Cardiac muscle cell (in vitro differentiated cells and primary cell): ENCODE data around the gene PPM1H. TPM values are rescaled to one million over a fixed set of nuclear protein-coding genes. Genes with fewer than 3 reads are reported as not detected.
A peak's percentile ranks its signal among the peaks of the same experiment; 100 is the strongest.

Experiments used
- DNase-seq, 2 donors: peaks; one replicate each; pipeline versions ENCODE4 v3.0.0 to v3.0.0-alpha.2; 2010 to 2017; ENCODE audit warnings: low read depth in 1 of 2, low spot score in 1 of 2
- H3K27ac ChIP-seq: fragments of 200-600 bp; sonication (generic); 2 replicates; pipeline ENCODE4 v1.5.1; 2016
- H3K27me3 ChIP-seq: fragments of 200-600 bp; sonication (generic); 2 replicates; pipeline ENCODE4 v1.6.0; 2016; ENCODE audit warnings: control low read depth
- H3K36me3 ChIP-seq: fragments of 200-600 bp; sonication (generic); 2 replicates; pipeline ENCODE4 v1.5.1; 2016; ENCODE audit warnings: control low read depth
- H3K4me1 ChIP-seq: fragments of 200-600 bp; sonication (generic); 2 replicates; pipeline ENCODE4 v1.8.1; 2017; ENCODE audit warnings: low read depth, mild to moderate bottlenecking, mixed run types
- H3K4me3 ChIP-seq: fragments of 200-600 bp; sonication (generic); 2 replicates; pipeline ENCODE4 v1.5.1; 2016; ENCODE audit warnings: mild to moderate bottlenecking
- H3K9me3 ChIP-seq: fragments of 200-600 bp; sonication (generic); 2 replicates; pipeline ENCODE4 v1.5.1; 2017; ENCODE audit warnings: low read depth, mild to moderate bottlenecking, control low read depth
- polyA plus RNA-seq: library from polyadenylated mRNA; unstranded; fragments of >200 nt; fragmentation: Nextera tagmentation; extraction: Ambion mirVana; gene quantifications from 2 replicates; pipeline ENCODE4 v1.2.1, GENCODE V29; 2016
- total RNA-seq: library from RNA; depleted of rRNA; stranded (reverse); fragments of >200 nt; gene quantifications from 2 replicates; pipeline ENCODE4 v1.2.3, GENCODE V29; 2016
- TF ChIP-seq, protein P1 (sequence below): IDR thresholded peaks from 2 replicates; pipeline ENCODE4 v1.5.1; 2012; ENCODE audit warnings: low read depth, mild to moderate bottlenecking, low read length

Gene PPM1H
- total and polyA plus RNA-seq, 2 experiments from 2014 or later, result 2.9 to 3.3 TPM

DNA sequence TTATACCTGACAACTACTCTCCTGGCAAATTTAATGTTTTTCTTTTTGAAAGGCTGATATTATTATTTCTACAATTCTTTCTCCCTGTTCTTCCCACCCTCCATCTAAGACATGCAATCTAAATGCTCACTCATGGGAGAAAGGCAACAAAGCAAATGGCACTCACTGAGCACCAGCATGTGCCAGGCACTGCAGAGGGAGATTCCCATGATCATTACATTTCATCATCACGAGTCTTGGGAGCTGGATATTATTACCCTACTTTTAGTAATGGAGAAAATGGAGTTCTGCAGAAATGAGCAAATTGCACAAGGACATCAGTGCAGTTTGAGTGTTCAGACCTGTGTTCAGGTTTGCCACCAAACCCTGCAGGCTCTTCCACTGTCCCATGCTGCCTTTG lies 27.9 kb downstream of the PPM1H start:
- peaks cover 11% of the 10 kb centered on the region for H3K4me1 ChIP-seq
- H3K4me3 ChIP-seq, result no peak overlapping the region
- TF ChIP-seq, protein P1, sequence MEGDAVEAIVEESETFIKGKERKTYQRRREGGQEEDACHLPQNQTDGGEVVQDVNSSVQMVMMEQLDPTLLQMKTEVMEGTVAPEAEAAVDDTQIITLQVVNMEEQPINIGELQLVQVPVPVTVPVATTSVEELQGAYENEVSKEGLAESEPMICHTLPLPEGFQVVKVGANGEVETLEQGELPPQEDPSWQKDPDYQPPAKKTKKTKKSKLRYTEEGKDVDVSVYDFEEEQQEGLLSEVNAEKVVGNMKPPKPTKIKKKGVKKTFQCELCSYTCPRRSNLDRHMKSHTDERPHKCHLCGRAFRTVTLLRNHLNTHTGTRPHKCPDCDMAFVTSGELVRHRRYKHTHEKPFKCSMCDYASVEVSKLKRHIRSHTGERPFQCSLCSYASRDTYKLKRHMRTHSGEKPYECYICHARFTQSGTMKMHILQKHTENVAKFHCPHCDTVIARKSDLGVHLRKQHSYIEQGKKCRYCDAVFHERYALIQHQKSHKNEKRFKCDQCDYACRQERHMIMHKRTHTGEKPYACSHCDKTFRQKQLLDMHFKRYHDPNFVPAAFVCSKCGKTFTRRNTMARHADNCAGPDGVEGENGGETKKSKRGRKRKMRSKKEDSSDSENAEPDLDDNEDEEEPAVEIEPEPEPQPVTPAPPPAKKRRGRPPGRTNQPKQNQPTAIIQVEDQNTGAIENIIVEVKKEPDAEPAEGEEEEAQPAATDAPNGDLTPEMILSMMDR, result no peak
- peaks cover 60% of the 10 kb centered on the region for H3K27me3 ChIP-seq
- no peak overlapping the region for H3K27ac ChIP-seq
- H3K9me3 ChIP-seq, result no peaks in the 10 kb centered on the region
- DNase-seq, result no peak
- H3K36me3 ChIP-seq, result no peaks in the 10 kb centered on the region

- Histone ChIP-seq H3K4me3 (no peak overlapping the region), H3K27me3 (peaks cover 33% of the 10 kb centered on the region), H3K27ac (no peak overlapping the region), H3K9me3 (no peaks in the 10 kb centered on the region), H3K4me1 (peaks cover 13% of the 10 kb centered on the region), H3K36me3 (no peaks in the 10 kb centered on the region)
- TF ChIP-seq, protein P1, result no peak
- no peak for DNase-seq
Measured at GRCh38 chr12:62903151-62903550, 31.8 kb downstream of the PPM1H start.

- Histone ChIP-seq H3K27me3 (peaks cover 11% of the 10 kb centered on the region), H3K36me3 (no peaks in the 10 kb centered on the region), H3K4me1 (peaks cover 13% of the 10 kb centered on the region), H3K4me3 (no peak overlapping the region), H3K27ac (no peak overlapping the region), H3K9me3 (no peaks in the 10 kb centered on the region)
- TF ChIP-seq, protein P1, result no peak
- peak in 1 of 2 donors; percentile 49 for DNase-seq
Measured at GRCh38 chr12:62900686-62901272, 34.2 kb downstream of the PPM1H start.

DNA sequence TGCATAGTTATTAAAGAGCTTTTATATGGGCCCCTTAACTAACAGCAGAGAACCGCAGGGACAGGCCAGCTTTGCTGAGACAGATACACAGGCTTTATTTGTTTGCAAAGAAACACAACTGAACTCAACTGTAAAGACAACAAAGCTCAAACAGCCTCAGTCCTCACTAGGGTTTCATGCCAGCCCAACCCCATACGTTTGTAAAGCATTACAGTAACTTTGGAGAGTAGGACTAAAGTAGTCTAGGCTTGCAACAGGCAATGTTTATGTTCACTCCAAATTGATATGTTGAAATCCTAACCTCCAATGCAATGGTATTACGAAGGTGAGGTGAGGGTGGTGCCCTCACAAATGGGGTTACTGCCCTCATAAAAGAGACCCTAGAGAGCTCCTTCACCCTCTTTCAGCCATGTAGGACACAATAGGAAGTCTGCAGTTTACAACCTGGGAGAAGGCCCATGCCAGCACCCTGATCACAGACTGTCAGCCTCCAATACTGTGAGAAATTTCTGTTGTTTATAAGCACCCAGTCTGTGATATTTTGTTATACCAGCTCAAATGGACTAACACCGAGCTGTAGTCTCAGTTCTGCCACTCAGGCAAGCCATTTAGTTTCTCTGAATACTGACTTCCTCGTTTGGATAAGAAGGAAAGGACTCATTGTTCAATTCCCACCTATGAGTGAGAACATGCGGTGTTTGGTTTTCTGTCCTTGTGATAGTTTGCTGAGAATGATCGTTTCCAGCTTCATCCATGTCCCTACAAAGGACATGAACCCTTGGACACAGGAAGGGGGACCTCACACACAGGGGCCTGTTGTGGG lies 35.2 kb downstream of the PPM1H start:
- no peaks in the 10 kb centered on the region for H3K36me3 ChIP-seq
- no peak overlapping the region for H3K4me3 ChIP-seq
- H3K27ac ChIP-seq, result no peak overlapping the region
- no peak for DNase-seq
- TF ChIP-seq, protein P1, result no peak
- no peaks in the 10 kb centered on the region for H3K9me3 ChIP-seq
- peaks cover 13% of the 10 kb centered on the region for H3K4me1 ChIP-seq
- H3K27me3 ChIP-seq, result peaks cover under 1% of the 10 kb centered on the region

DNA sequence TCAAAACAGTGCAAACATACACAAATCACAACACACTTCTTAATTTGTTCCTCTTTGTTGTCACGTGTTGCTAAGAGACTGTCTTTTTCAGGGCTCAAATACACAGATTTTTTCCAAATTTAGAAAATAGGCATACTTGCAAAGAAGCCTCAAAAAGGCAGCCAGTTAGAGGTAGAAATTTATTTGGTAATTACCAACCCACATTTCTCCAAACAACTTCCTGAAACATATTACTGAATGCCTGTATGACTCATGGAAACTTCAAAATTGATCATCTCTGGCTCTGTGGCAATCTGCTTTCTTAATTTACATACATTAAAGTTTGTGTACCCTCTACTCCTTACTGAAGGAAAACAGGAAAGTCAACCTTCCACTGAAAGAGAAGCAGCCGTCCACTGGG lies 36.4 kb downstream of the PPM1H start:
- no peaks in the 10 kb centered on the region for H3K27me3 ChIP-seq
- no peaks in the 10 kb centered on the region for H3K36me3 ChIP-seq
- H3K27ac ChIP-seq, result no peak overlapping the region
- H3K4me1 ChIP-seq, result peaks cover 13% of the 10 kb centered on the region
- no peak for DNase-seq
- TF ChIP-seq, protein P1, result no peak
- H3K9me3 ChIP-seq, result no peaks in the 10 kb centered on the region
- no peak overlapping the region for H3K4me3 ChIP-seq
